CD4-positive, alpha-beta T cell (primary cell): ENCODE measurements around the gene EFNB2. TPM values are rescaled to one million over a fixed set of nuclear protein-coding genes. Genes with fewer than 3 reads are reported as not detected.
A peak's percentile ranks its signal among the peaks of the same experiment; 100 is the strongest.

Source experiments
- ATAC-seq: fragments of 200-7000 bp; cut with Tn5 transposase; one replicate; pipeline ENCODE4 v1.10.0; 2022; ENCODE audit warnings: mild to moderate bottlenecking; ENCODE audit not compliant: poor library complexity
- CTCF ChIA-PET: fragments of 350-600 bp; sonication (Branson Sonifier 250); formaldehyde crosslinking; loops from one replicate; lab custom pipeline; 2021; ENCODE audit warnings: antibody characterized with exemption, inconsistent platforms; lab: Charles Lee
- POLR2A ChIA-PET: fragments of 350-600 bp; sonication (Branson Sonifier 250); formaldehyde crosslinking; loops from one replicate; lab custom pipeline; 2021; ENCODE audit warnings: antibody characterized with exemption, inconsistent platforms; lab: Charles Lee
- DNase-seq, 14 experiments: peaks; one replicate each; pipeline ENCODE4 v3.0.0-alpha.2; 2013 to 2020; ENCODE audit warnings: mixed read lengths in 2 of 14
- H3K27ac ChIP-seq, 2 donors: one replicate each; pipeline versions ENCODE4 v1.5.1 to v1.7.0; 2013; ENCODE audit warnings: low read length in 2 of 2, low read depth in 1 of 2, mild to moderate bottlenecking in 1 of 2
- H3K27me3 ChIP-seq, 2 experiments: 1 replicate in 1 of 2; 2 replicates in 1 of 2; pipeline versions ENCODE4 v1.6.1 to v1.7.0; 2013; ENCODE audit warnings: low read length in 2 of 2, control low read depth in 1 of 2, mild to moderate bottlenecking in 1 of 2, moderate library complexity in 1 of 2; ENCODE audit not compliant: insufficient read depth in 2 of 2, control insufficient read depth in 1 of 2
- H3K36me3 ChIP-seq: one replicate; pipeline ENCODE4 v1.6.1; 2013; ENCODE audit warnings: low read length, control low read depth; ENCODE audit not compliant: insufficient read depth
- H3K4me1 ChIP-seq: one replicate; pipeline ENCODE4 v1.6.1; 2013; ENCODE audit warnings: low read length, control low read depth; ENCODE audit not compliant: insufficient read depth
- H3K4me3 ChIP-seq: one replicate; pipeline ENCODE4 v1.5.1; 2013; ENCODE audit warnings: mild to moderate bottlenecking, low read length, moderate library complexity
- H3K9me3 ChIP-seq, 2 experiments: 1 replicate in 1 of 2; 2 replicates in 1 of 2; pipeline versions ENCODE4 v1.6.1 to v1.7.0; 2013; ENCODE audit warnings: low read length in 2 of 2, mild to moderate bottlenecking in 2 of 2, control low read depth in 1 of 2, moderate library complexity in 1 of 2; ENCODE audit not compliant: control insufficient read depth in 1 of 2, insufficient read depth in 1 of 2
- H3K27ac Mint-ChIP-seq: one replicate; pipeline ENCODE4 v1.8.0; 2020; ENCODE audit warnings: mixed read lengths
- H3K27me3 Mint-ChIP-seq: one replicate; pipeline ENCODE4 v1.8.0; 2021; ENCODE audit warnings: mixed read lengths
- H3K36me3 Mint-ChIP-seq: one replicate; pipeline ENCODE4 v1.8.0; 2021; ENCODE audit warnings: low read depth, mixed read lengths
- H3K4me1 Mint-ChIP-seq: one replicate; pipeline ENCODE4 v1.8.0; 2021; ENCODE audit warnings: low read depth, mixed read lengths
- H3K4me3 Mint-ChIP-seq: one replicate; pipeline ENCODE4 v1.8.0; 2020; ENCODE audit warnings: mild to moderate bottlenecking, mixed read lengths
- H3K9me3 Mint-ChIP-seq: one replicate; pipeline ENCODE4 v1.8.0; 2020; ENCODE audit warnings: mixed read lengths
- intact Hi-C, 2 experiments: fragments of 100-400 bp; cut with DNase I in 1 of 2; cut with micrococcal nuclease in 1 of 2; formaldehyde crosslinking; loops; one replicate each; pipeline versions ENCODE4 v1.15.1 to v1.9.0; 2023 to 2025; cut with DNase I, micrococcal nuclease
- total RNA-seq, 174 experiments: library from RNA in 2 of 174; stranded (reverse) in 2 of 174; gene quantifications; one replicate each; pipeline ENCODE4 v1.2.3 and lab custom pipeline; 2021 to 2026
- TF ChIP-seq, protein P1 (sequence below): fragments of 200-600 bp; IDR thresholded peaks from one replicate; pipeline ENCODE4 v1.8.0; 2022; ENCODE audit warnings: antibody characterized with exemption, mild to moderate bottlenecking

EFNB2 gene
- total RNA-seq, 2 experiments from 2014 or later = 0.20 to 0.36 TPM

DNA sequence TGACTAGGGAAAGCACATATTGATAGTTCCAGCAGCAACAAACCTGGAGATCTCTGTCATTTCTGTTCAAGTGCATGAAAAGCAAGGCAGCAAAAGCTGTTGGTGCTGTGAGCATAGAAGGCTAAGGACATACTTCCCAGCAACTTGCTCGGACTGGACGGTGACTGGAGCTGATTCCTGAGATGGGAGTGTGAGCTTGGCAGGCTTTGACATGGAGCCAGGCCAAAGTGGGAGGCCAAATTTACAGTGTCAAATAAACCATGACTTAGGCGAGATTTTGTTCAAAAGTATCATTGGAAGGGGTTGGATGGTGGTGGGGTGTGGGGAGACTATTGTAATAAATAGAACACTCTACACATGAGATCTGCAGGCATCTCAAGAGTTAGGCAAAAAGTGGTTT is 38.4 kb upstream of the EFNB2 start:
- peaks cover 3% of the 10 kb centered on the region for H3K4me1 ChIP-seq
- H3K4me3 ChIP-seq = no peak overlapping the region
- intact Hi-C loops = loop anchor here in 1 of 2 experiments (10.0 kb wide), 1 partner anchor 341 kb away; no protein-coding TSS in a partner anchor
- no peak overlapping the region for H3K27ac Mint-ChIP-seq
- no peaks in the 10 kb centered on the region for H3K27me3 ChIP-seq
- H3K36me3 Mint-ChIP-seq = no peaks in the 10 kb centered on the region
- ATAC-seq (no peak), DNase-seq (no peak)
- no peak overlapping the region for H3K27ac ChIP-seq
- H3K36me3 ChIP-seq = no peaks in the 10 kb centered on the region
- H3K4me3 Mint-ChIP-seq = no peak overlapping the region
- ChIA-PET CTCF (no interaction called here), POLR2A (no interaction called here)
- no peaks in the 10 kb centered on the region for H3K9me3 Mint-ChIP-seq
- no peaks in the 10 kb centered on the region for H3K9me3 ChIP-seq
- H3K27me3 Mint-ChIP-seq = no peaks in the 10 kb centered on the region
- peaks cover 8% of the 10 kb centered on the region for H3K4me1 Mint-ChIP-seq
- TF ChIP-seq, protein P1, sequence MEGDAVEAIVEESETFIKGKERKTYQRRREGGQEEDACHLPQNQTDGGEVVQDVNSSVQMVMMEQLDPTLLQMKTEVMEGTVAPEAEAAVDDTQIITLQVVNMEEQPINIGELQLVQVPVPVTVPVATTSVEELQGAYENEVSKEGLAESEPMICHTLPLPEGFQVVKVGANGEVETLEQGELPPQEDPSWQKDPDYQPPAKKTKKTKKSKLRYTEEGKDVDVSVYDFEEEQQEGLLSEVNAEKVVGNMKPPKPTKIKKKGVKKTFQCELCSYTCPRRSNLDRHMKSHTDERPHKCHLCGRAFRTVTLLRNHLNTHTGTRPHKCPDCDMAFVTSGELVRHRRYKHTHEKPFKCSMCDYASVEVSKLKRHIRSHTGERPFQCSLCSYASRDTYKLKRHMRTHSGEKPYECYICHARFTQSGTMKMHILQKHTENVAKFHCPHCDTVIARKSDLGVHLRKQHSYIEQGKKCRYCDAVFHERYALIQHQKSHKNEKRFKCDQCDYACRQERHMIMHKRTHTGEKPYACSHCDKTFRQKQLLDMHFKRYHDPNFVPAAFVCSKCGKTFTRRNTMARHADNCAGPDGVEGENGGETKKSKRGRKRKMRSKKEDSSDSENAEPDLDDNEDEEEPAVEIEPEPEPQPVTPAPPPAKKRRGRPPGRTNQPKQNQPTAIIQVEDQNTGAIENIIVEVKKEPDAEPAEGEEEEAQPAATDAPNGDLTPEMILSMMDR = no peak

DNA sequence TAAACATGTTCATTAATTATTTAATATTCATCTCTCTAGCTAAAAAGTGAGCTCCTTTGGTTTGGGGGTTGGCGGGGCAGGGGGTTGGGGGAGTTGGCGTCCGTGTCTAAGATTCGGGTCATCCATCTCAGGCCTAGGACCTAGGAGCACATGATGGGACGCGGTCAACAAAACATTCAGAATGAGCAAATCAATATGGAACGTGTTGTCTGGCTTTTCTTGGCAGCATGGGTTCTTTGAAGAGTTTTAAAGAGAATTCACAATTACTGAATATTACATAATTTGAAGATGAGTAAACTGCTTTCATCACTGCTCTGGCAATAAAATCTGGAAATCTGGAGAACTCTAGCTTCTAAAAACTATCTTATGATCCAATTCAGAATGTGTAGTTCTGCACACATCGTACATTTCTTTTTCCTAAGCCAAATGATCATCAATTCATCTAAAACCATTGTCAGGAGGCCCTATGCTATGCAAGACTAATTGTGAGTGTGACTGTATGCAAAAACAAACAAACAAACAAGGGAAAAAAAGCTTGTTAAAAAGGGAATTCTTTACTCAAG is 37.9 kb upstream of the EFNB2 start:
- H3K36me3 Mint-ChIP-seq = peaks cover under 1% of the 10 kb centered on the region
- ChIA-PET POLR2A (no interaction called here), CTCF (interaction anchor here (0.6 kb wide), 1 partner anchor 25 kb away, joined by 4 read pairs; no protein-coding TSS in a partner anchor)
- H3K4me3 Mint-ChIP-seq = no peak overlapping the region
- H3K27me3 Mint-ChIP-seq = no peaks in the 10 kb centered on the region
- Histone ChIP-seq H3K27me3 (no peaks in the 10 kb centered on the region), H3K4me1 (peaks cover 7% of the 10 kb centered on the region), H3K9me3 (no peaks in the 10 kb centered on the region), H3K27ac (no peak overlapping the region), H3K4me3 (no peak overlapping the region), H3K36me3 (no peaks in the 10 kb centered on the region)
- TF ChIP-seq, protein P1 = no peak
- ATAC-seq (no peak), DNase-seq (no peak)
- intact Hi-C loops = loop anchor here in 1 of 2 experiments (10.0 kb wide), 1 partner anchor 341 kb away; no protein-coding TSS in a partner anchor
- no peaks in the 10 kb centered on the region for H3K9me3 Mint-ChIP-seq
- H3K4me1 Mint-ChIP-seq = peaks cover 12% of the 10 kb centered on the region
- H3K27ac Mint-ChIP-seq = no peak overlapping the region

- ChIA-PET POLR2A (no interaction called here), CTCF (no interaction called here)
- Histone ChIP-seq H3K36me3 (no peaks in the 10 kb centered on the region), H3K4me1 (peaks cover 10% of the 10 kb centered on the region), H3K27me3 (no peaks in the 10 kb centered on the region), H3K27ac (no peak overlapping the region), H3K9me3 (no peaks in the 10 kb centered on the region), H3K4me3 (no peak overlapping the region)
- peak overlapping the region; percentile 35 for H3K4me3 Mint-ChIP-seq
- TF ChIP-seq, protein P1 = no peak
- peaks cover 36% of the 10 kb centered on the region for H3K4me1 Mint-ChIP-seq
- ATAC-seq (peak; percentile 28), DNase-seq (peak; percentile 47 to 90 (median 68))
- no peaks in the 10 kb centered on the region for H3K27me3 Mint-ChIP-seq
- peak overlapping the region; percentile 9 for H3K27ac Mint-ChIP-seq
- peaks cover 24% of the 10 kb centered on the region for H3K36me3 Mint-ChIP-seq
- no peaks in the 10 kb centered on the region for H3K9me3 Mint-ChIP-seq
- intact Hi-C loops = loop anchor here in 1 of 2 experiments (10.0 kb wide), 1 partner anchor 344 kb away; no protein-coding TSS in a partner anchor
Measured at GRCh38 chr13:106570299-106570852, 34.9 kb upstream of the EFNB2 start.
